HepG2 (cell line): ENCODE results near the gene SEC31A. TPM values are rescaled to one million over a fixed set of nuclear protein-coding genes. Genes with fewer than 3 reads are reported as not detected.
A peak's percentile ranks its signal among the peaks of the same experiment; 100 is the strongest.

Source experiments
- AKAP8 ChIP-seq: sonication (generic); formaldehyde crosslinking; IDR thresholded peaks from 2 replicates; pipeline ENCODE4 v1.5.1; 2020; ENCODE audit warnings: mild to moderate bottlenecking, missing genetic modification reagents
- HNRNPLL ChIP-seq: fragments of 200-400 bp; formaldehyde crosslinking; IDR thresholded peaks from 2 replicates; pipeline ENCODE4 v1.6.1; 2017; ENCODE audit warnings: mild to moderate bottlenecking, low read depth, low read length; ENCODE audit not compliant: poor library complexity, severe bottlenecking
- SMARCC2 ChIP-seq: fragments of 450-650 bp; IDR thresholded peaks from 2 replicates; pipeline ENCODE4 v1.6.1; 2017; ENCODE audit warnings: antibody characterized with exemption, mild to moderate bottlenecking
- SRSF1 ChIP-seq: fragments of 200-400 bp; formaldehyde crosslinking; optimal IDR thresholded peaks from 2 replicates; pipeline ENCODE3; 2017; ENCODE audit warnings: mild to moderate bottlenecking, low read depth, low read length, moderate library complexity
- SRY ChIP-seq: sonication (generic); formaldehyde crosslinking; IDR thresholded peaks from 2 replicates; pipeline ENCODE4 v1.8.0; 2022; ENCODE audit warnings: mild to moderate bottlenecking, missing genetic modification reagents
- ZBTB39 ChIP-seq: sonication (generic); formaldehyde crosslinking; IDR thresholded peaks from 2 replicates; pipeline ENCODE4 v1.5.0; 2020; ENCODE audit warnings: missing genetic modification reagents
- ZNF12 ChIP-seq: sonication (generic); formaldehyde crosslinking; IDR thresholded peaks from 2 replicates; pipeline ENCODE4 v1.5.0; 2020; ENCODE audit warnings: missing genetic modification reagents
- ZNF253 ChIP-seq: sonication (generic); formaldehyde crosslinking; IDR thresholded peaks from 2 replicates; pipeline ENCODE4 v1.8.0; 2022; ENCODE audit warnings: mild to moderate bottlenecking, missing genetic modification reagents, borderline replicate concordance
- ZNF264 ChIP-seq: sonication (generic); formaldehyde crosslinking; IDR thresholded peaks from 2 replicates; pipeline ENCODE4 v1.4.0; 2020; ENCODE audit warnings: missing genetic modification reagents
- ZNF292 ChIP-seq: sonication (generic); formaldehyde crosslinking; IDR thresholded peaks from 2 replicates; pipeline ENCODE4 v1.8.1; 2022; ENCODE audit warnings: mild to moderate bottlenecking, low read depth, missing genetic modification reagents, borderline replicate concordance
- ZNF337 ChIP-seq: sonication (generic); formaldehyde crosslinking; IDR thresholded peaks from 2 replicates; pipeline ENCODE4 v1.5.1; 2020; ENCODE audit warnings: missing genetic modification reagents, low read depth, mild to moderate bottlenecking, borderline replicate concordance
- ZNF512B ChIP-seq: sonication (generic); formaldehyde crosslinking; IDR thresholded peaks from 2 replicates; pipeline ENCODE4 v1.5.1; 2020; ENCODE audit warnings: missing genetic modification reagents, mild to moderate bottlenecking, borderline replicate concordance
- ZNF724P ChIP-seq: sonication (generic); formaldehyde crosslinking; IDR thresholded peaks from 2 replicates; pipeline ENCODE4 v1.8.0; 2022; ENCODE audit warnings: missing genetic modification reagents, borderline replicate concordance
- ZSCAN21 ChIP-seq: sonication (generic); formaldehyde crosslinking; IDR thresholded peaks from 2 replicates; pipeline ENCODE4 v1.8.0; 2022; ENCODE audit warnings: mild to moderate bottlenecking, missing genetic modification reagents, moderate library complexity, borderline replicate concordance
- polyA plus RNA-seq, 8 experiments: library from polyadenylated mRNA; depleted of rRNA in 3 of 8; stranded (reverse) in 7 of 8; unstranded in 1 of 8; fragments of >200 nt; fragmentation: Illumina TruSeq in 4 of 8; extraction: Trizol in 4 of 8; gene quantifications; 2 replicates each; pipeline versions ENCODE4 v1.2.1 to v1.2.3, GENCODE V29; 2011 to 2016; ENCODE audit warnings: low read depth in 4 of 8, missing spikeins in 1 of 8, mixed read lengths in 1 of 8; ENCODE audit not compliant: insufficient read depth in 1 of 8
- total RNA-seq, 5 experiments: library from RNA; depleted of rRNA; stranded (reverse); fragments of >200 nt; fragmentation: Illumina TruSeq; extraction: Trizol; gene quantifications; 2 replicates each; pipeline ENCODE4 v1.2.3, GENCODE V29; 2016; ENCODE audit warnings: low read depth in 1 of 5
- TF ChIP-seq, protein P1 (sequence below): sonication (generic); formaldehyde crosslinking; IDR thresholded peaks from 2 replicates; pipeline ENCODE4 v1.8.0; 2022; ENCODE audit warnings: mild to moderate bottlenecking, missing genetic modification reagents, borderline replicate concordance
- TF ChIP-seq, protein P2 (sequence below): sonication (generic); formaldehyde crosslinking; IDR thresholded peaks from 2 replicates; pipeline ENCODE4 v1.4.0; 2020; ENCODE audit warnings: missing genetic modification reagents
- TF ChIP-seq, protein P3 (sequence below): sonication (generic); formaldehyde crosslinking; IDR thresholded peaks from 2 replicates; pipeline ENCODE4 v1.4.0; 2020; ENCODE audit warnings: missing genetic modification reagents, low read depth, mild to moderate bottlenecking, borderline replicate concordance

The SEC31A gene
- total and polyA plus RNA-seq, 2 of the 13 experiments (the other 11 are each of a cell fraction or from before 2014, with no cell fraction given): 231 to 435 TPM

DNA sequence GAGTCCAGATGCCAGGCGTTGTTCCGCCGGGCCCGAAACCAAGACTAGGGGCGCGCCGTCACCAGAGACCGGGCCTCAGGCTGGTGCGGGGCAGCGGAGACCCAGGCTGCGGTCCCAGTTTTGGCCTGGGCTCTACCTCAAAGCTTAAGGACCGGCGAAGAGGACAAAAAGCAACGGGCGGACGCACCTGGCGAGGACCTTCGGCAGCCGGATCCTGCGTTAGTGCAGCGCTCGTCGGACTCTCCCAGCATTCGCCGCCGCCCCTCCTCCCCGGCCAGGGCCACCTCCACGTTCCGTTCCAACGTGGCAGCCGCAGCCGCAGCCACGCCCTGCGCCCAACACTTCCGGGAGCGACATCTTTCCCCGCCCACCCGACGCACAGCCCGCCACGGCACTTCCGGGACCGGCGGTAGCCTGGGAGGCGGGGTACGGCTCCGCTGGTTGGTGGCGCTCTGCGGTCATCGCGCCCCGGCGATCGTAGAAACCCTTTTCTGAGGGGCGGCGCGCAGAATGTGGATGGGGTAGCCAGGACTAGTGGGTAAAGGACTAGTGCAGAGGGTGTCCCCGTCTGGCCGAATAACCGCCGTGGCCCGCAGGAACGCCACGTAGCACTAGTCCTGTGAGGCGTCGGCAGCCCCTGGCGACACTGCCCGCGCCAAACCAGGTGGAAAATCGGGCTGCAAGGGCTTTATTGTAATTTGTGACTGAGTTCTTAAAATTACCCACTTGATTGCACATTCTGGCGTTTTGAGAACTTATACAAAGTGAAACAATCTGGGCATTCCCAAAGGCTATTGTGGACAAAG, at the start of gene SEC31A (continued):
- TF ChIP-seq AKAP8 (CRISPR knock-in tag): peak; percentile 88; the same call in 1 of the 2 replicates
- TF ChIP-seq SRY (CRISPR knock-in tag): peak; percentile 76; the same call in 1 of the 2 replicates
- no peak for TF ChIP-seq ZBTB39 (CRISPR knock-in tag)
- TF ChIP-seq HNRNPLL: peak; percentile 96
- TF ChIP-seq, protein P1, sequence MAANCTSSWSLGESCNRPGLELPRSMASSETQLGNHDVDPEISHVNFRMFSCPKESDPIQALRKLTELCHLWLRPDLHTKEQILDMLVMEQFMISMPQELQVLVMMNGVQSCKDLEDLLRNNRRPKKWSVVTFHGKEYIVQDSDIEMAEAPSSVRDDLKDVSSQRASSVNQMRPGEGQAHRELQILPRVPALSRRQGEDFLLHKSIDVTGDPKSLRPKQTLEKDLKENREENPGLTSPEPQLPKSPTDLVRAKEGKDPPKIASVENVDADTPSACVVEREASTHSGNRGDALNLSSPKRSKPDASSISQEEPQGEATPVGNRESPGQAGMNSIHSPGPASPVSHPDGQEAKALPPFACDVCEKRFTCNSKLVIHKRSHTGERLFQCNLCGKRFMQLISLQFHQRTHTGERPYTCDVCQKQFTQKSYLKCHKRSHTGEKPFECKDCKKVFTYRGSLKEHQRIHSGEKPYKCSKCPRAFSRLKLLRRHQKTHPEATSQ (CRISPR knock-in tag): peak; percentile 95
- TF ChIP-seq ZNF292: peak; percentile 35; the same call in 1 of the 2 replicates
- TF ChIP-seq ZNF512B (CRISPR knock-in tag): no peak
- TF ChIP-seq SMARCC2: no peak
- TF ChIP-seq, protein P2, sequence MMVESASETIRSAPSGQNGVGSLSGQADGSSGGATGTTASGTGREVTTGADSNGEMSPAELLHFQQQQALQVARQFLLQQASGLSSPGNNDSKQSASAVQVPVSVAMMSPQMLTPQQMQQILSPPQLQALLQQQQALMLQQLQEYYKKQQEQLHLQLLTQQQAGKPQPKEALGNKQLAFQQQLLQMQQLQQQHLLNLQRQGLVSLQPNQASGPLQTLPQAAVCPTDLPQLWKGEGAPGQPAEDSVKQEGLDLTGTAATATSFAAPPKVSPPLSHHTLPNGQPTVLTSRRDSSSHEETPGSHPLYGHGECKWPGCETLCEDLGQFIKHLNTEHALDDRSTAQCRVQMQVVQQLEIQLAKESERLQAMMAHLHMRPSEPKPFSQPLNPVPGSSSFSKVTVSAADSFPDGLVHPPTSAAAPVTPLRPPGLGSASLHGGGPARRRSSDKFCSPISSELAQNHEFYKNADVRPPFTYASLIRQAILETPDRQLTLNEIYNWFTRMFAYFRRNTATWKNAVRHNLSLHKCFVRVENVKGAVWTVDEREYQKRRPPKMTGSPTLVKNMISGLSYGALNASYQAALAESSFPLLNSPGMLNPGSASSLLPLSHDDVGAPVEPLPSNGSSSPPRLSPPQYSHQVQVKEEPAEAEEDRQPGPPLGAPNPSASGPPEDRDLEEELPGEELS (CRISPR knock-in tag): peak; percentile 86; the same call in 1 of the 2 replicates
- peak; percentile 51; the same call in 1 of the 2 replicates for TF ChIP-seq ZNF12 (CRISPR knock-in tag)
- TF ChIP-seq ZNF253 (CRISPR knock-in tag): peak; percentile 53; the same call in 1 of the 2 replicates
- TF ChIP-seq, protein P3, sequence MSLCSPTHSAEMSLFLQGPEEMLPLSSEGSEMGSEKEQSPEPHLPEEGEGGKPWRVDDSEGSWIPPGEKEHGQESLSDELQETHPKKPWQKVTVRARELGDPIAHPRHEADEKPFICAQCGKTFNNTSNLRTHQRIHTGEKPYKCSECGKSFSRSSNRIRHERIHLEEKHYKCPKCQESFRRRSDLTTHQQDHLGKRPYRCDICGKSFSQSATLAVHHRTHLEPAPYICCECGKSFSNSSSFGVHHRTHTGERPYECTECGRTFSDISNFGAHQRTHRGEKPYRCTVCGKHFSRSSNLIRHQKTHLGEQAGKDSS (CRISPR knock-in tag): peak; percentile 90; the same call in 1 of the 2 replicates
- no peak for TF ChIP-seq ZNF724P (CRISPR knock-in tag)
- peak; percentile 36 for TF ChIP-seq SRSF1
- TF ChIP-seq ZNF264 (CRISPR knock-in tag): no peak; the same call in 1 of the 2 replicates
- TF ChIP-seq ZSCAN21 (CRISPR knock-in tag): peak; percentile 96; the same call in 1 of the 2 replicates
- peak; percentile 96; the same call in 1 of the 2 replicates for TF ChIP-seq ZNF337 (CRISPR knock-in tag)
